OCI-LY1 (cell line): ENCODE data around the gene PRICKLE4.

Experiments
- CTCF ChIP-seq: fragments of 200-600 bp; sonication (generic), shearing (Covaris generic); IDR thresholded peaks from 2 replicates; pipeline ENCODE4 v1.5.1; 2017; ENCODE audit warnings: mild to moderate bottlenecking, antibody characterized with exemption, low read length, moderate library complexity, mixed read lengths
- EZH2 ChIP-seq: fragments of 200-600 bp; sonication (generic), shearing (Covaris generic); IDR thresholded peaks from 2 replicates; pipeline ENCODE4 v1.8.0; 2017; ENCODE audit warnings: borderline replicate concordance, mixed run types, mild to moderate bottlenecking, antibody characterized with exemption, low read length, moderate library complexity, mixed read lengths

- no peak for TF ChIP-seq CTCF
- no peak for TF ChIP-seq EZH2
Measured at GRCh38 chr6:41805830-41806774, 25.5 kb downstream of the PRICKLE4 start.
